GM23248 (cell line): ENCODE measurements around the gene FLT1. TPM values are rescaled to one million over a fixed set of nuclear protein-coding genes. Genes with fewer than 3 reads are reported as not detected.

ENCODE experiments used
- DNase-seq: peaks from one replicate; pipeline ENCODE4 v3.0.0-alpha.2; 2015
- H2AFZ ChIP-seq: fragments of 200-600 bp; sonication (generic); 2 replicates; pipeline ENCODE4 v1.6.1; 2016; ENCODE audit warnings: antibody characterized with exemption
- H3F3A ChIP-seq: fragments of 200-600 bp; sonication (generic); 2 replicates; pipeline ENCODE4 v1.6.1; 2016; ENCODE audit warnings: mild to moderate bottlenecking, antibody characterized with exemption, mixed run types; ENCODE audit not compliant: insufficient read depth
- H3K27ac ChIP-seq: fragments of 200-600 bp; sonication (generic); 2 replicates; pipeline ENCODE4 v1.5.1; 2016; ENCODE audit warnings: mild to moderate bottlenecking
- H3K27me3 ChIP-seq: fragments of 200-600 bp; sonication (generic); replicated peaks from 2 replicates; pipeline ENCODE4 v1.6.1; 2016; ENCODE audit warnings: mild to moderate bottlenecking; ENCODE audit not compliant: insufficient read depth
- H3K36me3 ChIP-seq: fragments of 200-600 bp; sonication (generic); 2 replicates; pipeline ENCODE4 v1.6.1; 2016; ENCODE audit warnings: low read depth, mild to moderate bottlenecking
- H3K4me1 ChIP-seq: fragments of 200-600 bp; sonication (generic); 2 replicates; pipeline ENCODE4 v1.6.1; 2016; ENCODE audit warnings: mild to moderate bottlenecking; ENCODE audit not compliant: insufficient read depth
- H3K4me2 ChIP-seq: fragments of 200-600 bp; sonication (generic); one replicate; pipeline ENCODE4 v1.6.1; 2016; ENCODE audit warnings: mild to moderate bottlenecking; ENCODE audit not compliant: unreplicated experiment
- H3K4me3 ChIP-seq: fragments of 200-600 bp; sonication (generic); 2 replicates; pipeline ENCODE4 v1.5.1; 2016; ENCODE audit warnings: mild to moderate bottlenecking
- H3K79me2 ChIP-seq: fragments of 200-600 bp; sonication (generic); 2 replicates; pipeline ENCODE4 v1.6.1; 2016; ENCODE audit warnings: mild to moderate bottlenecking; ENCODE audit not compliant: insufficient read depth
- H3K9ac ChIP-seq: fragments of 200-600 bp; sonication (generic); 2 replicates; pipeline ENCODE4 v1.6.1; 2016; ENCODE audit warnings: mild to moderate bottlenecking
- H3K9me2 ChIP-seq: fragments of 200-600 bp; sonication (generic); 2 replicates; pipeline ENCODE4 v1.6.1; 2016; ENCODE audit warnings: mixed run types, mild to moderate bottlenecking, moderate library complexity; ENCODE audit not compliant: insufficient read depth
- H3K9me3 ChIP-seq: fragments of 200-600 bp; sonication (generic); one replicate; pipeline ENCODE4 v1.6.1; 2017; ENCODE audit warnings: low read depth
- H4K20me1 ChIP-seq: fragments of 200-600 bp; sonication (generic); 2 replicates; pipeline ENCODE4 v1.6.0; 2016; ENCODE audit not compliant: insufficient read depth
- EZH2 ChIP-seq: fragments of 200-600 bp; sonication (generic); IDR thresholded peaks from 2 replicates; pipeline ENCODE4 v1.6.1; 2018; ENCODE audit warnings: antibody characterized with exemption, mild to moderate bottlenecking; ENCODE audit not compliant: insufficient read depth, poor library complexity, severe bottlenecking
- EZH2phosphoT487 ChIP-seq: fragments of 200-600 bp; sonication (generic); IDR thresholded peaks from 2 replicates; pipeline ENCODE4 v1.6.1; 2018; ENCODE audit warnings: antibody characterized with exemption, moderate library complexity, mild to moderate bottlenecking, low read depth; ENCODE audit not compliant: insufficient read depth
- WGBS, 2 experiments: methylation state at CpG; one replicate each; pipeline ENCODE4 v1.1.6; 2015 to 2017; ENCODE audit warnings: low lambda C conversion rate in 2 of 2, low coverage in 1 of 2; ENCODE audit errors: missing lambda C conversion rate in 2 of 2; 5-methylcytosine and 5-hydroxymethylcytosine counted together
- in situ Hi-C: fragments of 300-500 bp; cut with MboI; formaldehyde crosslinking; loops from 2 replicates; pipeline ENCODE4 v1.15.0; 2020
- polyA plus RNA-seq: library from polyadenylated mRNA; unstranded; fragments of >200 nt; fragmentation: Nextera tagmentation; extraction: Ambion mirVana; gene quantifications from 2 replicates; pipeline ENCODE4 v1.2.1, GENCODE V29; 2016
- total RNA-seq: library from RNA; depleted of rRNA; stranded (reverse); fragments of >200 nt; shearing (Covaris generic); gene quantifications from 2 replicates; pipeline ENCODE4 v1.2.3, GENCODE V29; 2014

Gene FLT1
- total and polyA plus RNA-seq, 2 experiments from 2014 or later = 12.9 to 18.6 TPM

- 82 to 83% methylated on average over 6 of the region's 6 CpGs for WGBS, 2 experiments
- H3K9ac ChIP-seq = no peak overlapping the region
- in situ Hi-C loops = no loop called here
- no peaks in the 10 kb centered on the region for H3K79me2 ChIP-seq
- H3K4me3 ChIP-seq = no peak overlapping the region
- no peaks in the 10 kb centered on the region for H3K27me3 ChIP-seq
- no peaks in the 10 kb centered on the region for H3K9me2 ChIP-seq
- no peaks in the 10 kb centered on the region for H3K9me3 ChIP-seq
- no peaks in the 10 kb centered on the region for H4K20me1 ChIP-seq
- no peaks in the 10 kb centered on the region for H3K4me1 ChIP-seq
- H3K4me2 ChIP-seq = no peak overlapping the region
- H2AFZ ChIP-seq = no peak overlapping the region
- H3K36me3 ChIP-seq = no peaks in the 10 kb centered on the region
- TF ChIP-seq EZH2phosphoT487 (no peak), EZH2 (no peak)
- DNase-seq = no peak
- 0 out of 2 replicates have a peak, but pooled peaks cover 6% of the 10 kb centered on the region for H3F3A ChIP-seq
- no peak overlapping the region for H3K27ac ChIP-seq
Observed at GRCh38 chr13:28501547-28501946, 6.6 kb upstream of the FLT1 start.

- WGBS, 2 experiments = 80 to 82% methylated on average over 5 of the region's 5 CpGs
Observed at GRCh38 chr13:28499609-28500008, 4.7 kb upstream of the FLT1 start.

GRCh38 chr13:28498481-28499115, 3.7 kb upstream of the FLT1 start:
- in situ Hi-C loops = no loop called here
- no peak overlapping the region for H3K4me2 ChIP-seq
- no peaks in the 10 kb centered on the region for H3K9me2 ChIP-seq
- H3K4me1 ChIP-seq = no peaks in the 10 kb centered on the region
- no peaks in the 10 kb centered on the region for H3K27me3 ChIP-seq
- WGBS, 2 experiments = 78 to 80% methylated on average over 16 of the region's 16 CpGs
- TF ChIP-seq EZH2phosphoT487 = no peak
- TF ChIP-seq EZH2 = no peak
- H3K36me3 ChIP-seq = no peaks in the 10 kb centered on the region
- no peaks in the 10 kb centered on the region for H4K20me1 ChIP-seq
- no peak for DNase-seq
- no peaks in the 10 kb centered on the region for H3K9me3 ChIP-seq
- H2AFZ ChIP-seq = no peak overlapping the region
- H3K9ac ChIP-seq = no peak overlapping the region
- no peak overlapping the region for H3K27ac ChIP-seq
- peaks cover 6% of the 10 kb centered on the region; the same call in 1 of the 2 replicates for H3F3A ChIP-seq
- H3K79me2 ChIP-seq = no peaks in the 10 kb centered on the region
- no peak overlapping the region for H3K4me3 ChIP-seq

More at GRCh38 chr13:28499609-28500008, 4.7 kb upstream of the FLT1 start:
- Histone ChIP-seq H3K4me2 (no peak overlapping the region), H2AFZ (no peak overlapping the region), H3K36me3 (no peaks in the 10 kb centered on the region), H3K9me3 (no peaks in the 10 kb centered on the region), H3K79me2 (no peaks in the 10 kb centered on the region), H3K27ac (no peak overlapping the region), H4K20me1 (no peaks in the 10 kb centered on the region), H3K9ac (no peak overlapping the region), H3K4me3 (no peak overlapping the region), H3K4me1 (no peaks in the 10 kb centered on the region), H3K27me3 (no peaks in the 10 kb centered on the region), H3K9me2 (no peaks in the 10 kb centered on the region), H3F3A (peaks cover 6% of the 10 kb centered on the region; the same call in 1 of the 2 replicates)
- no peak for TF ChIP-seq EZH2phosphoT487
- no peak for TF ChIP-seq EZH2
- in situ Hi-C loops = no loop called here
- peak; percentile 59 for DNase-seq

GRCh38 chr13:28497143-28497876, 2.4 kb upstream of the FLT1 start:
- no peak overlapping the region for H2AFZ ChIP-seq
- no peak overlapping the region for H3K4me3 ChIP-seq
- H3K4me2 ChIP-seq = no peak overlapping the region
- H3K27ac ChIP-seq = no peak overlapping the region
- no peaks in the 10 kb centered on the region for H3K4me1 ChIP-seq
- H4K20me1 ChIP-seq = no peaks in the 10 kb centered on the region
- no peaks in the 10 kb centered on the region for H3K9me2 ChIP-seq
- 0 out of 2 replicates have a peak, but pooled peaks cover 7% of the 10 kb centered on the region for H3K79me2 ChIP-seq
- TF ChIP-seq EZH2phosphoT487 = no peak
- no peak for TF ChIP-seq EZH2
- DNase-seq = no peak
- 63 to 67% methylated on average over 4 of the region's 4 CpGs for WGBS, 2 experiments
- peaks cover 6% of the 10 kb centered on the region; the same call in 1 of the 2 replicates for H3F3A ChIP-seq
- no peaks in the 10 kb centered on the region for H3K9me3 ChIP-seq
- H3K27me3 ChIP-seq = no peaks in the 10 kb centered on the region
- no peak overlapping the region for H3K9ac ChIP-seq
- H3K36me3 ChIP-seq = no peaks in the 10 kb centered on the region
- in situ Hi-C loops = no loop called here
